ENCODE data around the gene ELF1.

Gene ELF1

GRCh38 chr13:40992678-40993518 is 26.2 kb downstream of the ELF1 start:
- peaks cover 98% of the 10 kb centered on the region for H3K4me1 ChIP-seq (ENCODE audit: insufficient read depth, low read length, severe bottlenecking)
- peak overlapping the region; percentile 63 for H3K4me2 ChIP-seq (ENCODE audit: low read length)
- H3K36me3 ChIP-seq (ENCODE audit: insufficient read depth, low read length), result peaks cover 80% of the 10 kb centered on the region
- H3K9me3 ChIP-seq (ENCODE audit: low read length), result no peaks in the 10 kb centered on the region
- H3K27ac ChIP-seq (ENCODE audit: low read depth, low read length, poor library complexity, severe bottlenecking), result peak overlapping the region; percentile 90
- peaks cover 100% of the 10 kb centered on the region for H3K79me2 ChIP-seq (ENCODE audit: insufficient read depth, low read length)
- peak overlapping the region; percentile 41; the same call in 1 of the 2 replicates for H3K9ac ChIP-seq (ENCODE audit: low read length)
- peak overlapping the region; percentile 22 for H3K4me3 ChIP-seq (ENCODE audit: low read depth, low read length, poor library complexity, severe bottlenecking)
- no peak for TF ChIP-seq EZH2 (IDR thresholded peaks at IDR 0.05; ENCODE audit: borderline replicate concordance, low read length)
- TF ChIP-seq, protein P1, sequence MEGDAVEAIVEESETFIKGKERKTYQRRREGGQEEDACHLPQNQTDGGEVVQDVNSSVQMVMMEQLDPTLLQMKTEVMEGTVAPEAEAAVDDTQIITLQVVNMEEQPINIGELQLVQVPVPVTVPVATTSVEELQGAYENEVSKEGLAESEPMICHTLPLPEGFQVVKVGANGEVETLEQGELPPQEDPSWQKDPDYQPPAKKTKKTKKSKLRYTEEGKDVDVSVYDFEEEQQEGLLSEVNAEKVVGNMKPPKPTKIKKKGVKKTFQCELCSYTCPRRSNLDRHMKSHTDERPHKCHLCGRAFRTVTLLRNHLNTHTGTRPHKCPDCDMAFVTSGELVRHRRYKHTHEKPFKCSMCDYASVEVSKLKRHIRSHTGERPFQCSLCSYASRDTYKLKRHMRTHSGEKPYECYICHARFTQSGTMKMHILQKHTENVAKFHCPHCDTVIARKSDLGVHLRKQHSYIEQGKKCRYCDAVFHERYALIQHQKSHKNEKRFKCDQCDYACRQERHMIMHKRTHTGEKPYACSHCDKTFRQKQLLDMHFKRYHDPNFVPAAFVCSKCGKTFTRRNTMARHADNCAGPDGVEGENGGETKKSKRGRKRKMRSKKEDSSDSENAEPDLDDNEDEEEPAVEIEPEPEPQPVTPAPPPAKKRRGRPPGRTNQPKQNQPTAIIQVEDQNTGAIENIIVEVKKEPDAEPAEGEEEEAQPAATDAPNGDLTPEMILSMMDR (IDR thresholded peaks at IDR 0.05; ENCODE audit: low read length), result peak; percentile 36; the same call in 1 of the 2 replicates
- no peaks in the 10 kb centered on the region for H3K27me3 ChIP-seq (ENCODE audit: insufficient read depth, low read length)
- no peaks in the 10 kb centered on the region for H4K20me1 ChIP-seq (ENCODE audit: insufficient read depth, low read length)
- no peaks in the 10 kb centered on the region for H3K9me2 ChIP-seq (ENCODE audit: low read depth, low read length)
- H3F3A ChIP-seq (ENCODE audit: insufficient read depth, low read length), result no peaks in the 10 kb centered on the region; the same call in 1 of the 2 replicates
- no peak overlapping the region for H2AFZ ChIP-seq (ENCODE audit: low read length)

- Histone ChIP-seq H3K4me1 (ENCODE audit: insufficient read depth, low read length, severe bottlenecking) (peaks cover 98% of the 10 kb centered on the region), H3K9ac (ENCODE audit: low read length) (no peak overlapping the region), H3K27ac (ENCODE audit: low read depth, low read length, poor library complexity, severe bottlenecking) (peak overlapping the region; percentile 70), H3K4me2 (ENCODE audit: low read length) (peak overlapping the region; percentile 33), H3K9me3 (ENCODE audit: low read length) (no peaks in the 10 kb centered on the region), H3K36me3 (ENCODE audit: insufficient read depth, low read length) (peaks cover 38% of the 10 kb centered on the region), H2AFZ (ENCODE audit: low read length) (no peak overlapping the region), H3K4me3 (ENCODE audit: low read depth, low read length, poor library complexity, severe bottlenecking) (no peak overlapping the region), H3K9me2 (ENCODE audit: low read depth, low read length) (no peaks in the 10 kb centered on the region), H4K20me1 (ENCODE audit: insufficient read depth, low read length) (no peaks in the 10 kb centered on the region), H3F3A (ENCODE audit: insufficient read depth, low read length) (0 out of 2 replicates have a peak, but pooled peaks cover 11% of the 10 kb centered on the region), H3K27me3 (ENCODE audit: insufficient read depth, low read length) (no peaks in the 10 kb centered on the region), H3K79me2 (ENCODE audit: insufficient read depth, low read length) (peaks cover 99% of the 10 kb centered on the region)
- TF ChIP-seq, protein P1 (IDR thresholded peaks at IDR 0.05; ENCODE audit: low read length), result no peak
- no peak for TF ChIP-seq EZH2 (IDR thresholded peaks at IDR 0.05; ENCODE audit: borderline replicate concordance, low read length)
Observed at GRCh38 chr13:40987606-40988280, 31.4 kb downstream of the ELF1 start.

DNA sequence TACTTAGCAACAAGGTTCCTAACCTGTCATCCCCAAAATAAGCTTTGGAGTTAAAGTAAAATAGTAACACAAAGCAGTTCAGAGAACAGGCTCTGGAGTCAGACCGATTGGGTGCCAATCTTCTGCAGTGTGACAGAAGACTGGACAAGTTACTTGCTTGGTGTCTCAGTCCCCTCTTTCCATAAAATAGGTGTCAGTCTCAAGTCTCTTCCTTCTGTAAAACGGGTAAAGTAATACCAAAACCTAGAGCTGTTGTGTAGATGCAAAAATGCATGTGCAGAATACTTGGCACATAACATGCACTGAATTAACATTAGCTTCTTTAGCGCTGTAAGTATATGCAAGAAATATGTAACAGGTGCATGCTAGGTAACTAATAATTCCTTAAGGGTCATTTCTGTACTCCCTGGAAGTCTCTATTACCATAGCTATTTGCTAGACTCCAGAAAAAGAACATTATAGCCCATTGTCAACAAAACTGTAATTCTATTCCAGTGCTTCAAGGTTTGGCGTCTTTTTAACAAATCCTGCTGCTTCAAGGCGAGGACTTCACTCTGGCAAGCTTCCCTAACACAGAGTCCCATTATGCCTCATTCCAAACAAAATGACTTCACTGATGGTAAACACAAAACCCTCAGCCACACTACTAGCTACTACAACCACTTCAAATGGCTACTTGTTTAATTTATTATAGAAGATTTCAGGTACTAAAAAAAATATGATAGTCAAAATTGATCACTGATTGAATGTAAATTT is 32.8 kb downstream of the ELF1 start:
- peak overlapping the region; percentile 53 for H3K4me3 ChIP-seq (ENCODE audit: low read depth, low read length, poor library complexity, severe bottlenecking)
- H3K9ac ChIP-seq (ENCODE audit: low read length), result peak overlapping the region; percentile 55; the same call in 1 of the 2 replicates
- H3K27me3 ChIP-seq (ENCODE audit: insufficient read depth, low read length), result no peaks in the 10 kb centered on the region
- no peaks in the 10 kb centered on the region for H3K9me3 ChIP-seq (ENCODE audit: low read length)
- peaks cover 98% of the 10 kb centered on the region for H3K4me1 ChIP-seq (ENCODE audit: insufficient read depth, low read length, severe bottlenecking)
- 0 out of 2 replicates have a peak, but pooled peaks cover 11% of the 10 kb centered on the region for H3F3A ChIP-seq (ENCODE audit: insufficient read depth, low read length)
- no peak overlapping the region for H2AFZ ChIP-seq (ENCODE audit: low read length)
- no peak for TF ChIP-seq EZH2 (IDR thresholded peaks at IDR 0.05; ENCODE audit: borderline replicate concordance, low read length)
- TF ChIP-seq, protein P1 (IDR thresholded peaks at IDR 0.05; ENCODE audit: low read length), result no peak
- peak overlapping the region; percentile 78 for H3K4me2 ChIP-seq (ENCODE audit: low read length)
- no peaks in the 10 kb centered on the region for H3K9me2 ChIP-seq (ENCODE audit: low read depth, low read length)
- H3K79me2 ChIP-seq (ENCODE audit: insufficient read depth, low read length), result peaks cover 99% of the 10 kb centered on the region
- H3K27ac ChIP-seq (ENCODE audit: low read depth, low read length, poor library complexity, severe bottlenecking), result peak overlapping the region; percentile 90
- H3K36me3 ChIP-seq (ENCODE audit: insufficient read depth, low read length), result peaks cover 34% of the 10 kb centered on the region
- H4K20me1 ChIP-seq (ENCODE audit: insufficient read depth, low read length), result no peaks in the 10 kb centered on the region

All from OCI-LY1 (cell line).